GM21723 (cell line): ENCODE results near the gene SIPA1.
"Not testable (repeated sequence)": the region's sequence is repeated elsewhere in the genome, so short reads cannot be mapped to it uniquely, and the experiment has no call there.

Experiments
- ATAC-seq: cut with Tn5 transposase; IDR thresholded peaks from one replicate; pipeline ENCODE4 v1.9.1; 2021; ENCODE audit warnings: mild to moderate bottlenecking, moderate library complexity; ENCODE audit not compliant: unreplicated experiment

SIPA1 gene

GRCh38 chr11:65658174-65659021 is 20.5 kb downstream of the SIPA1 start:
- no peak for ATAC-seq

GRCh38 chr11:65660038-65660437 is 22.1 kb downstream of the SIPA1 start:
- ATAC-seq: no peak

- ATAC-seq: not testable (repeated sequence)
Measured at GRCh38 chr11:65660908-65661307, 23.0 kb downstream of the SIPA1 start.

GRCh38 chr11:65661599-65662246 is 23.8 kb downstream of the SIPA1 start:
- ATAC-seq: no peak

GRCh38 chr11:65662247-65662798 is 24.4 kb downstream of the SIPA1 start:
- no peak for ATAC-seq

GRCh38 chr11:65662799-65663638 is 25.1 kb downstream of the SIPA1 start, which contains the start of gene RELA:
RELA (minus strand) TSS chr11:65662916; CDS start chr11:65662832, 84 bp downstream.
- peak; percentile 72 for ATAC-seq

- ATAC-seq: peak; percentile 35
Measured at GRCh38 chr11:65663639-65664200, 25.8 kb downstream of the SIPA1 start.

GRCh38 chr11:65672180-65672860 is 34.4 kb downstream of the SIPA1 start:
- no peak for ATAC-seq

GRCh38 chr11:65672982-65673381 is 35.1 kb downstream of the SIPA1 start:
- ATAC-seq: no peak

GRCh38 chr11:65680192-65680743 is 42.4 kb downstream of the SIPA1 start:
- no peak for ATAC-seq

GRCh38 chr11:65683480-65683879 is 45.6 kb downstream of the SIPA1 start:
- ATAC-seq: not testable (repeated sequence)

GRCh38 chr11:65685981-65686380 is 48.1 kb downstream of the SIPA1 start:
- no peak for ATAC-seq

GRCh38 chr11:65691847-65692246 is 53.9 kb downstream of the SIPA1 start:
- ATAC-seq: not testable (repeated sequence)

GRCh38 chr11:65692367-65692766 is 54.5 kb downstream of the SIPA1 start:
- no peak for ATAC-seq

- ATAC-seq: no peak
Measured at GRCh38 chr11:65695459-65696241, 57.7 kb downstream of the SIPA1 start.

- ATAC-seq: no peak
Measured at GRCh38 chr11:65696802-65697552, 59.1 kb downstream of the SIPA1 start.

- no peak for ATAC-seq
Measured at GRCh38 chr11:65698205-65698604, 60.3 kb downstream of the SIPA1 start.

GRCh38 chr11:65699306-65699705 is 61.4 kb downstream of the SIPA1 start:
- no peak for ATAC-seq
